Loucy (cell line): Measurements from ENCODE around the gene FLOT2.

Experiments
- H2AFZ ChIP-seq: fragments of 200-600 bp; sonication (generic); 2 replicates; pipeline ENCODE4 v1.6.0; 2016; ENCODE audit warnings: antibody characterized with exemption, mild to moderate bottlenecking, low read length, moderate library complexity
- H3F3A ChIP-seq: fragments of 200-600 bp; 2 replicates; pipeline ENCODE4 v1.6.0; 2016; ENCODE audit warnings: antibody characterized with exemption, low read depth, mild to moderate bottlenecking
- H3K27me3 ChIP-seq: fragments of 200-600 bp; sonication (generic); 2 replicates; pipeline ENCODE4 v1.6.1; 2014; ENCODE audit warnings: low read length, mild to moderate bottlenecking; ENCODE audit not compliant: insufficient read depth, poor library complexity, severe bottlenecking
- H3K36me3 ChIP-seq: fragments of 200-600 bp; sonication (generic); 2 replicates; pipeline ENCODE4 v1.6.1; 2016; ENCODE audit warnings: low read length; ENCODE audit not compliant: insufficient read depth
- H3K4me1 ChIP-seq: fragments of 200-600 bp; sonication (generic); 2 replicates; pipeline ENCODE4 v1.5.1; 2014; ENCODE audit warnings: low read length, mild to moderate bottlenecking; ENCODE audit not compliant: insufficient read depth, poor library complexity, severe bottlenecking
- H3K4me2 ChIP-seq: fragments of 200-600 bp; sonication (generic); 2 replicates; pipeline ENCODE4 v1.6.0; 2014; ENCODE audit warnings: antibody characterized with exemption, low read length, low read depth, mild to moderate bottlenecking; ENCODE audit not compliant: poor library complexity, severe bottlenecking
- H3K4me3 ChIP-seq: fragments of 200-600 bp; sonication (generic); 2 replicates; pipeline ENCODE4 v1.5.1; 2014; ENCODE audit warnings: low read length, mild to moderate bottlenecking, mixed read lengths; ENCODE audit not compliant: poor library complexity, severe bottlenecking
- H3K79me2 ChIP-seq: fragments of 200-600 bp; sonication (generic); 2 replicates; pipeline ENCODE4 v1.6.1; 2014; ENCODE audit warnings: low read length; ENCODE audit not compliant: insufficient read depth
- H3K9ac ChIP-seq: fragments of 200-600 bp; sonication (generic); 2 replicates; pipeline ENCODE4 v1.6.0; 2014; ENCODE audit warnings: mild to moderate bottlenecking, low read depth, low read length, moderate library complexity; ENCODE audit not compliant: poor library complexity, severe bottlenecking
- H3K9me2 ChIP-seq: fragments of 200-600 bp; sonication (generic); replicated peaks from 2 replicates; pipeline ENCODE4 v1.6.1; 2016; ENCODE audit warnings: low read depth, low read length, mixed read lengths
- H3K9me3 ChIP-seq: fragments of 200-600 bp; sonication (generic); 2 replicates; pipeline ENCODE4 v1.6.1; 2014; ENCODE audit warnings: mild to moderate bottlenecking, antibody characterized with exemption, low read length, low read depth; ENCODE audit not compliant: insufficient read depth
- H4K20me1 ChIP-seq: fragments of 200-600 bp; sonication (generic); 2 replicates; pipeline ENCODE4 v1.6.0; 2014; ENCODE audit warnings: antibody characterized with exemption, low read length, mild to moderate bottlenecking; ENCODE audit not compliant: insufficient read depth, poor library complexity, severe bottlenecking
- EZH2phosphoT487 ChIP-seq: fragments of 200-600 bp; IDR thresholded peaks from 2 replicates; pipeline ENCODE4 v1.6.1; 2018; ENCODE audit warnings: antibody characterized with exemption, mild to moderate bottlenecking, moderate library complexity, borderline replicate concordance
- TF ChIP-seq, protein P1 (sequence below): fragments of 200-600 bp; sonication (generic); conservative IDR thresholded peaks from 2 replicates; pipeline ENCODE4 v1.5.1; 2014; ENCODE audit warnings: mild to moderate bottlenecking, antibody characterized with exemption, low read length

FLOT2 gene

DNA sequence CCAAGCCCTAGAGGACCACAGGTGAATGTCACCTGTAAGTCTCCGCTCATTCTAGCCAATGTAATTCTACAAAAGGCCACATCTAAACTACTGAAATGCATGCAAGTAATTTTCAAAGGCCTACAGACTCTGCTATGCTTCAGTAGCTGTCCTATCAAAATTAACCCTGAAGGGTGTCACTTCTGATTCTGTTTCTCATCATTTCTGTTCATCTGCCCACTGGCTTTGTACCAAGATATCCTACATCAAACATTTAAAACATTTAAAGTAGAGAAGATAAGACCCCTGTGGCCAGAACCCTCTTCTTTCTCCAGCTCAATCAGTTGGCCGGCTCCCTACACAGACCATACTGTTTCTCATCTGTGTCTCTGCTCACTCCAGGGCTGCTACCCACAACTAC, 32.3 kb upstream of the FLOT2 start:
- no peak overlapping the region for H2AFZ ChIP-seq
- TF ChIP-seq, protein P1, sequence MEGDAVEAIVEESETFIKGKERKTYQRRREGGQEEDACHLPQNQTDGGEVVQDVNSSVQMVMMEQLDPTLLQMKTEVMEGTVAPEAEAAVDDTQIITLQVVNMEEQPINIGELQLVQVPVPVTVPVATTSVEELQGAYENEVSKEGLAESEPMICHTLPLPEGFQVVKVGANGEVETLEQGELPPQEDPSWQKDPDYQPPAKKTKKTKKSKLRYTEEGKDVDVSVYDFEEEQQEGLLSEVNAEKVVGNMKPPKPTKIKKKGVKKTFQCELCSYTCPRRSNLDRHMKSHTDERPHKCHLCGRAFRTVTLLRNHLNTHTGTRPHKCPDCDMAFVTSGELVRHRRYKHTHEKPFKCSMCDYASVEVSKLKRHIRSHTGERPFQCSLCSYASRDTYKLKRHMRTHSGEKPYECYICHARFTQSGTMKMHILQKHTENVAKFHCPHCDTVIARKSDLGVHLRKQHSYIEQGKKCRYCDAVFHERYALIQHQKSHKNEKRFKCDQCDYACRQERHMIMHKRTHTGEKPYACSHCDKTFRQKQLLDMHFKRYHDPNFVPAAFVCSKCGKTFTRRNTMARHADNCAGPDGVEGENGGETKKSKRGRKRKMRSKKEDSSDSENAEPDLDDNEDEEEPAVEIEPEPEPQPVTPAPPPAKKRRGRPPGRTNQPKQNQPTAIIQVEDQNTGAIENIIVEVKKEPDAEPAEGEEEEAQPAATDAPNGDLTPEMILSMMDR = no peak
- TF ChIP-seq EZH2phosphoT487 = no peak
- no peak overlapping the region for H3K4me3 ChIP-seq
- no peaks in the 10 kb centered on the region for H3K9me2 ChIP-seq
- peaks cover 27% of the 10 kb centered on the region for H3K4me1 ChIP-seq
- no peaks in the 10 kb centered on the region for H3F3A ChIP-seq
- peaks cover 31% of the 10 kb centered on the region; the same call in 1 of the 2 replicates for H3K36me3 ChIP-seq
- no peak overlapping the region for H3K4me2 ChIP-seq
- H3K9me3 ChIP-seq = no peaks in the 10 kb centered on the region
- H4K20me1 ChIP-seq = peaks cover 71% of the 10 kb centered on the region
- H3K9ac ChIP-seq = no peak overlapping the region
- no peaks in the 10 kb centered on the region for H3K27me3 ChIP-seq
- H3K79me2 ChIP-seq = peaks cover 92% of the 10 kb centered on the region

DNA sequence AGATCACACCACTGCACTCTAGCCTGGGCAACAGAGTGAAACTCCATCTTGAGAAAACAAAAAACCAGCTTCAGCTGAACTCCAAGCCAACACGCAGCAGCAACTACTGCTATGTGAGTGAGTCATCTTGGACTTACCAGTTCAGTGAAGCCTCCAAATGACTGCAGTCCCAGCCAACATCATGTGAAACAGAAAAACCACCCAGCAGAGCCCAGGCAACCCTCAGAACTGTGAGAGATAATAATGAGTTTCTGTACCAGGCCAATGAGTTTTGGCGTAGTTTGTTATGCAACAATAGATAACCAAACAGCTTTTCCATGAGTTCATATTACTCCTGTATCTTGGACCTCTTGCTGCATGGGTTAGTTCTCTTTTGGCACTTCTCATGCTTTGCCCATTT, 30.5 kb upstream of the FLOT2 start:
- Histone ChIP-seq H3K9me2 (no peaks in the 10 kb centered on the region), H3K27me3 (no peaks in the 10 kb centered on the region), H3K4me2 (no peak overlapping the region), H3K79me2 (peaks cover 89% of the 10 kb centered on the region), H3F3A (no peaks in the 10 kb centered on the region), H3K4me3 (no peak overlapping the region), H4K20me1 (peaks cover 63% of the 10 kb centered on the region), H3K4me1 (peaks cover 27% of the 10 kb centered on the region), H3K9ac (no peak overlapping the region), H3K9me3 (no peaks in the 10 kb centered on the region), H3K36me3 (peaks cover 41% of the 10 kb centered on the region; the same call in 1 of the 2 replicates), H2AFZ (no peak overlapping the region)
- no peak for TF ChIP-seq EZH2phosphoT487
- TF ChIP-seq, protein P1 = no peak

DNA sequence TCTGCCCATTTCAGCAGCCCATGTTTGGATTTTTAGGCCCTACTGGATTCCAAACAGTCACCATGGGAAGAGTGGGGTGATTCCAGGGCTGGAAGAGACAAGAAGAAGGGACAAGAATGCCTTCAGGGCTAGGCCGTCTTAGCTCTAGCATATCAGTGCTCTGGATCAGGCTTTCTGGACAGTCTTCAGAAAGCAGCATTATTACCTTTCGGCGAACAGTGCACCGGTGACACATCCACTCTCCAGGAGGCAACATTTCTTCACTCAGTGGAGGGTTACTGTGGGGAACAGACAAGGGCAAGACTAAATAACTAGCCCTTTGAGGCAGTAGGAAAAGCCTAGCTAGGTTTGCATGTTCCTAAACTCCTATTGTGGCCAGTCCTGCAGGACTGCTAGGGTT, 29.3 kb upstream of the FLOT2 start:
- H3F3A ChIP-seq = no peaks in the 10 kb centered on the region
- peaks cover 27% of the 10 kb centered on the region for H3K4me1 ChIP-seq
- TF ChIP-seq, protein P1 = no peak
- TF ChIP-seq EZH2phosphoT487 = no peak
- peak overlapping the region; percentile 17 for H3K9ac ChIP-seq
- peak overlapping the region; percentile 68 for H3K4me2 ChIP-seq
- H3K27me3 ChIP-seq = no peaks in the 10 kb centered on the region
- H4K20me1 ChIP-seq = peaks cover 58% of the 10 kb centered on the region
- H2AFZ ChIP-seq = no peak overlapping the region
- H3K4me3 ChIP-seq = no peak overlapping the region
- no peaks in the 10 kb centered on the region for H3K9me3 ChIP-seq
- peaks cover 51% of the 10 kb centered on the region; the same call in 1 of the 2 replicates for H3K36me3 ChIP-seq
- H3K79me2 ChIP-seq = peaks cover 86% of the 10 kb centered on the region
- no peaks in the 10 kb centered on the region for H3K9me2 ChIP-seq
